NCI-H1105 (cell line): ENCODE results near the gene NINJ2.
A peak's percentile ranks its signal among the peaks of the same experiment; 100 is the strongest.
"Not testable (repeated sequence)": the region's sequence is repeated elsewhere in the genome, so short reads cannot be mapped to it uniquely, and the experiment has no call there.

Experiments used
- DNase-seq: peaks from one replicate; lab custom pipeline; 2025; lab: John Stamatoyannopoulos, UW

NINJ2 gene

GRCh38 chr12:586318-587071 lies 76.8 kb downstream of the NINJ2 start:
- no peak for DNase-seq

- DNase-seq, result no peak
These were observed 77.9 kb downstream of the NINJ2 start for GRCh38 chr12:585062-586061.

- DNase-seq, result no peak
These were observed 79.9 kb downstream of the NINJ2 start for GRCh38 chr12:583251-583869.

- DNase-seq, result no peak
These were observed 81.5 kb downstream of the NINJ2 start for GRCh38 chr12:581746-582145.

- no peak for DNase-seq
These were observed 81.9 kb downstream of the NINJ2 start for GRCh38 chr12:581321-581720.

- DNase-seq, result no peak
These were observed 82.4 kb downstream of the NINJ2 start for GRCh38 chr12:580813-581212.

GRCh38 chr12:579420-580110 lies 83.7 kb downstream of the NINJ2 start:
- DNase-seq, result no peak

- peak; percentile 44 for DNase-seq
These were observed 84.4 kb downstream of the NINJ2 start for GRCh38 chr12:578748-579419.

- not testable (repeated sequence) for DNase-seq
These were observed 85.1 kb downstream of the NINJ2 start for GRCh38 chr12:577994-578747.

- DNase-seq, result no peak
These were observed 86.6 kb downstream of the NINJ2 start for GRCh38 chr12:576615-577110.

- DNase-seq, result peak; percentile 72
These were observed 87.2 kb downstream of the NINJ2 start for GRCh38 chr12:575948-576614.

- no peak for DNase-seq
These were observed 88.1 kb downstream of the NINJ2 start for GRCh38 chr12:575129-575502.

GRCh38 chr12:574475-575128 lies 88.6 kb downstream of the NINJ2 start:
- no peak for DNase-seq

- DNase-seq, result no peak
These were observed 90.0 kb downstream of the NINJ2 start for GRCh38 chr12:573232-573631.

- no peak for DNase-seq
These were observed 90.7 kb downstream of the NINJ2 start for GRCh38 chr12:572532-572899.

- no peak for DNase-seq
These were observed 91.3 kb downstream of the NINJ2 start for GRCh38 chr12:571795-572531.

- DNase-seq, result no peak
These were observed 92.1 kb downstream of the NINJ2 start for GRCh38 chr12:570921-571794.

GRCh38 chr12:570435-570920 lies 92.8 kb downstream of the NINJ2 start:
- no peak for DNase-seq
